GM21529 (cell line): ENCODE measurements around the gene RPP14.
"Not testable (repeated sequence)": the region's sequence is repeated elsewhere in the genome, so short reads cannot be mapped to it uniquely, and the experiment has no call there.

Source experiments
- ATAC-seq: cut with Tn5 transposase; IDR thresholded peaks from one replicate; pipeline ENCODE4 v1.9.1; 2021; ENCODE audit not compliant: unreplicated experiment

Gene RPP14

GRCh38 chr3:58290446-58290845 lies 15.6 kb upstream of the RPP14 start:
- ATAC-seq = not testable (repeated sequence)

- ATAC-seq = no peak
Observed at GRCh38 chr3:58291671-58292338, 14.2 kb upstream of the RPP14 start.

GRCh38 chr3:58292866-58293265 lies 13.2 kb upstream of the RPP14 start:
- no peak for ATAC-seq

- no peak for ATAC-seq
Observed at GRCh38 chr3:58293516-58293915, 12.5 kb upstream of the RPP14 start.

GRCh38 chr3:58296269-58296668 lies 9.8 kb upstream of the RPP14 start:
- ATAC-seq = no peak

- ATAC-seq = no peak
Observed at GRCh38 chr3:58296843-58297242, 9.2 kb upstream of the RPP14 start.

- ATAC-seq = no peak
Observed at GRCh38 chr3:58298190-58298589, 7.9 kb upstream of the RPP14 start.

GRCh38 chr3:58299075-58299474 lies 7.0 kb upstream of the RPP14 start:
- ATAC-seq = no peak

GRCh38 chr3:58299839-58300516 lies 6.1 kb upstream of the RPP14 start:
- no peak for ATAC-seq

- ATAC-seq = no peak
Observed at GRCh38 chr3:58307639-58308215, 1.7 kb downstream of the RPP14 start.

- no peak for ATAC-seq
Observed at GRCh38 chr3:58308728-58309127, 2.7 kb downstream of the RPP14 start.

GRCh38 chr3:58317811-58318210 lies 11.8 kb downstream of the RPP14 start:
- no peak for ATAC-seq

- ATAC-seq = no peak
Observed at GRCh38 chr3:58321791-58322190, 15.7 kb downstream of the RPP14 start.

GRCh38 chr3:58322793-58323192 lies 16.7 kb downstream of the RPP14 start:
- ATAC-seq = no peak

GRCh38 chr3:58323529-58324390 lies 17.7 kb downstream of the RPP14 start:
- no peak for ATAC-seq

GRCh38 chr3:58324391-58325390 lies 18.6 kb downstream of the RPP14 start:
- no peak for ATAC-seq

GRCh38 chr3:58325525-58325992 lies 19.5 kb downstream of the RPP14 start:
- no peak for ATAC-seq

GRCh38 chr3:58326267-58326900 lies 20.3 kb downstream of the RPP14 start:
- ATAC-seq = no peak

- no peak for ATAC-seq
Observed at GRCh38 chr3:58329150-58329921, 23.3 kb downstream of the RPP14 start.
